ENCODE results near the gene NCBP2L.
"Not testable (repeated sequence)": the region's sequence is repeated elsewhere in the genome, so short reads cannot be mapped to it uniquely, and the experiment has no call there.

The NCBP2L gene

DNA sequence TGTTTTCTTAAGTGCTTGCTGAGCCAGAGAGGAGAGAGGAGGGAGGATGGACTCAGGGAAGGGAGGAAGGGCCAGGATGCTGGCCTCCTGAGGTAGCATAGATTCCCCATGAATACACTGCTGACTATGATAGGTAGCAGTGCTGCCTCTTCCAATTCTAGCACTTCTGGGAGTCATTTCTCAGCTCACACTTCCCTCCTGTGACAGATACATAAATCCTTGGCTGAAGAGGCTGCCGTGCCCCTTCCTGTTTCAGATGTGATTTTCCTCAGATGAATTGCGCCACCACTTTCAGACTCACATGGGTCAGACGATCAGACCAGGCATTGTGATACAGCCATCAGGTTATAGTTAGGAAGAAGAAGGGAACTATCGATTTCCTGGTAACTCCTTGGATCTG is 24.3 kb upstream of the NCBP2L start:
- DNase-seq, result no peak

DNA sequence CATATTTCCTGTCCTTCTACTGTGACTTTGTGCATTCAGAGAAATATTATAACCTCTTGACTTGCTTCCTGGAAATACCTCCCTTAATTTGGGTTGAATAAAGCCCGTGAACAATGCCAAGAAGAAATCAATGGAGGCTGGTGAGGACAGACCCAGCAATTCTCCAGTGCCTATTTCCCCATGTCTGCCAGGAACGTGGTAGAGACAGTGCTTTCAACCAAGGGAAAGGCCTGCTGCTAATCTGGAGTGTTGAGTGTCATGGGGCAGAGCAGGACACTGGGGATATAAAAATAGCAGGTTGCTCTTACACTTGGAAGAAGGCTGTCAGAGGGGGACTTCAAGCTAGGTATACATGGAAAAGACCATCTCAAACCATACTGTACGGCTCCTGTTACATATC is 21.8 kb upstream of the NCBP2L start:
- DNase-seq, result no peak

DNA sequence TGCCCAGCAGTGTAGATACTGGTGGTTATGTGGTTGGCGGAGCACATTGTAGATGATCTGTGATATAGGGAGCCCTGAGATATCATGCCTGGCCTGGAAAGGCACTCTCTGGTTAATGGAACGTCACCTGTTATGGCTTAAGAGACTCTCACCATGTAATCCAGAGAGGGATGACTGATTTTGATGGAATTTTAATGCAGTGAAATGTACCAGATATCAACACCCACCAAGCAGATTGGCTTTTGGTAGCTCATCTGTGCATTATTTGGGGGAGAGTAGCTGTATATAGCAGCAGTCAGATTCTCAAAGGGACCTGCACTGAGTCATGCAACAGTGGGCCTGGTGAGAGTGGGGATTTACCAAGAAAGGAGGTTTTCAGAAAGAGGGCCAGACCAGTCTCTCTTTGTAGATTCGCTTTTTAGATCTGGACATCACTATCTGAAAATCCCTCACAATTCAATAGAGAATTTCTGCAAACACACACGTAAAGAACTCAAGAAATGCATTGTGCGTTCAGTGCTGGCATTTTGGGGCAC is 19.2 kb upstream of the NCBP2L start:
- no peak for DNase-seq

DNA sequence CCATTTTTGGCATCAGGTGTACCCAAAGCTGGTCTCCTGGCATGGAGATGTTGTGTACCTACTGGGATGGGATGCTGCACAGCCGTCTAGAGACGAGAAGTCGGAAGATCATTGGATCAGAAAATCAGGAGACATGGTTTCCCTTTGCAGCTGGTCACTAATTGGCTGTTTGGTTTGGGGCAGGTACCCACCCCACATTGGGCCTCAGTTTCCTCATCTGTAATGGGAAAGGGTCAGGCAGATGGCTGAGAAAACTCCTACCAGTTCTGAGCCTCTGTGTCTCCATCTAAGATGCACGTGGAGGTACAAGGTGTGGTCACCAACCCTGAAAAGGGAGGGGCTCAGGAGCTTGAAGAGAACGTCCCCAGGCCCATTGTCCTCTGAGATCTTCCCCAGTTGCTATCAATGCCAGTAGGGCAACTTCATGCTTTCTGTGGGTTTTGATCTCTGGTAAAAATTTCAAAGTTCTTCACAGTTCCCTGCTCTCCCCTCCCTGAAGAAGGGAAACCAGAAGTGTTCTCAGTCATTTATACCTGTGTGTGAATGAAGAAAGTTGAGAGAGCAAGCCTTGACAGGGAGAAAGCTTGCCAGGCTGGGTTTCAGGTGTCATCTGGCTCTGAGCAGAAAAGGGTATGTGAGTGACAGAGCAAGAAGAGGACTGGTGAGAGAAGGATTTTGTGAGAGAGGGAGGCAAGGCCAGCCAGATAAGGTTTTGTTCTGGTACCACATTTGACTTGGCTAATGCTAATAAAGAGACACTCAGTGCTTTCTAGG is 17.0 kb upstream of the NCBP2L start:
- no peak for DNase-seq

DNA sequence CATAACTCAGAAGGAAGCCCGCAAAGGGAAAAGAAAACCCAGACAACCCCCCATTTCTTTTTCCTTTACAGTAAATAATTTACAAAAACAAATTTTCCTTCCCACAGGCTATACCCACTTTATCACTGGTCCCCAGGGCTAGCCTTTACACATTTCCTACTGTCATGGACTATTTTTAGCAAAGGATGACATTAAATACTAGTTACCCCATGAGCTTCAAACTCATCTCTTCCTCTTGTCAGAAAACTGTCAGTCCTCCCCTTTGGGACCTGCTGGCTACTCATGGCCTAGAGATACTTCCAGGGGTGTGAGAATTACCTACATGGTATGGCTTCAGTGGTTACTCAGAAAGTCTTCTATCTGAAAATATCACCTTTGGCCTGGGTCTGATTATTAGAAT is 13.9 kb upstream of the NCBP2L start:
- no peak for DNase-seq

DNA sequence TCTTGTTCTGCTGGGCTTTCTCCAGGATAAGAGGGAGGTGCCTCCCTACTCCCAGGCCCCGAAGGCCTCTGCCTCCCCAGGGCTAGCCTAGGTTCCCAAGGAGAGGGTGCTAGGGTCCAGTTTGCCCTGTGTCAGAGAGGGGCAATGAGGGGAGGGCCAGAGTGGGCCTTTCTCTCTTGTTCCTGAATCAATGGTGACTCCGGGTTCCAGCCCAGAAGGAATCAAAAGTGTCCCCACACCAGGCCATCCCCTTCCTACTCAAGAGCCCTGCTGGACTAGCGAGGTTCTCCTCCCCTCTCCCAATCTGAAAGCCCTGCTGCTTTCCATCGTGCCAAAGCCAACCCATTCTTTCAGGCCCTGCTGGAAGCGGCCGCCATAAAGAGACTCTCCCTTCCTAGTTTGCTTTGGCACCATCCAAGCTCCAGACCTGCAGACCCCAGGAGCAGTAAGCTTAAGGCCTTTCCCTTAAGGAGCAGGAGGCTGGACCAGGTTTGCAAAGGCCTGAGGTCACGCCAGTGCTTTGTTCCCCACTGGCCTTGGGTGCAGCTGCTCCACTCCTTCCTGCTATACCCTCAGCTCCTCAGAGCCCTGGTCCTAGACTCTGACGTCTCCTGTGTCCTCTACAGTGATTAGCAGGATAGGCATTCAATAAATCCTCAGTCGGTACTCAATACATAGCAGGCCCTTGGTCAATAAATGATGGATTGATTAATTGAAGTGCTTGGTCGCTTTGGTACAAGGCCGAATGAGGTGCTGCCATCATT is 12.5 kb upstream of the NCBP2L start:
- no peak for DNase-seq

DNA sequence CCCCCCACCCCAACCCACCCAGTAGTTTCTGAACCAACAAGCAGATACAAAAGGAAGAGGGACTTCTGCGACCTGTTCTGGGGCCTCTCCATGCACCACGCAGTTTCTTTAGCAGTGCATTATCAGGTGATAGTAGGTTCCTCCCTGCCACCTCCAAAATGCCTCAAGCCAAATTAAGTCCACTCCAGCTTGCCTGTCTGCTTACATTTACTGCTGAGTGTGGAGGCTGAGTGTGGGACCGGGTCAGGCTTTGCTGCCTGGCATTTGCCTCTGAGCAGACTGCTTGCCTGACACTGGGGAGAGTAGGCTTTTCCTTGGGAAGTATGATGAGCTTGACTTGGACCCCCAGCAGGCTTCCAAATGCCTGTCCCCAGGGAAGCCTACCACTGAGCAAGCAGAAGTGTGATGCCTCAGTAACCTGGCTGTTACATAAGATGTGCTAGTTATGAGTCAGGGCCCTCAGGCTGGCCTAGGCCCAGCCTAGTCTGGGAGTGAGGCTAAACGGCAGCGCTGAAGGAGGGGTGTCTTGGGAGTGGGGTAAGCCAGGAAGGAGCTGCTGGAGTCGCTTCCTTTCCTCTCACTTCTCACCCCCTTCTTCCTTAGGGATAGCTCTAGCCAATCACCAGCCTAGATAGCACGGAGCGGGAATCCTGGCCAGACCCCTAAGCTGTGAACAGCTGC is 10.9 kb upstream of the NCBP2L start:
- DNase-seq, result no peak

DNA sequence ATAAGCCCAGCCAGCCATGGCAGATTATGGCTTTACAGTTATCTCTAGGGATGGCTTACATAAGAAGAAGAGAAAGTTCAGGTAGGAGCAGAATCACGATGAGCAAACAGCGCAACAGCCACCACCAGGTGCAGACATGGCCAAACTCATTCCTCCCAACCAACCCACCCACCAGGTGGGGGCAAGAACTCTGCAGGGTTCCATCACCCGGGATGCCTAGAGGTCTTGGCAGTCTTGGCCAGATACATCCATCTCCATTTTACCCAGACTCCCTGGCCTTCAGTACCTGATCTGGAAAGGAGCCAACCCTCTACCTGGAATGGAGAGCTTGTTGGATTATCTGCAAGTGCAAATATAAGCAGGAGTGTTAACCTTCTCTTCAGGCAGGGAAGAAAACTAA is 9.5 kb upstream of the NCBP2L start:
- no peak for DNase-seq

DNA sequence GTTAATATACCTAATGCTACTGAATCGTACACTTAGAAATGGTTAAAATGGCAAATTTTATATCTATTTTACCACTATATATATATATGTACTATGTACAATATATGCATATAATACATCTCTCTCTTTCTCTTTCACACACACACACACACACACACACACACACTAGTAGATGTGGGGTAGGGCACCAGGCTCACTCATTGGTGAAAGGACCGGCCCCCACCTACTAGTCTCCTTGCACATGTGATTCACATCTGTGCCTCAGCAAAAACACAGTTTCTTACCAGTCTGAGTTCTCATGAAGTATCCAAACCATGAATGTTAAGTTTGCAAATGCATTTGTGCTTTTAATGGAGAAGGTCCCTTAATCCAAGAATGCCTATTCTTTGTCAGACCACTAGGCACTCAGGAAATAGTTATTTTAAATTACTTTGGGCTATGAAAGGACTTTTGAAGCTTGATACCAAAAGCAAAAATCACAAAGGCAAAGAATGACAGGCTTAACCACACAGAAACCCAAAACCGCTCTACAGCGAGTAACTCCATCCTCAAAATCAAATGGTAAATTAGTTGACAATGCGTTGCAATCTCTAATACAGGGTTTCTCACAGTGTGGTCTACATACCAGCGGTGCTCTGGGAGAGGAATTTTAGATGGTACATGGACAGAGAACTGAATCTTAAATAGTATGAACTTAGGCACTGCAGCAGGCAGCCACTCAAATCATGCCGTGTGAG is 7.8 kb upstream of the NCBP2L start:
- no peak for DNase-seq

DNA sequence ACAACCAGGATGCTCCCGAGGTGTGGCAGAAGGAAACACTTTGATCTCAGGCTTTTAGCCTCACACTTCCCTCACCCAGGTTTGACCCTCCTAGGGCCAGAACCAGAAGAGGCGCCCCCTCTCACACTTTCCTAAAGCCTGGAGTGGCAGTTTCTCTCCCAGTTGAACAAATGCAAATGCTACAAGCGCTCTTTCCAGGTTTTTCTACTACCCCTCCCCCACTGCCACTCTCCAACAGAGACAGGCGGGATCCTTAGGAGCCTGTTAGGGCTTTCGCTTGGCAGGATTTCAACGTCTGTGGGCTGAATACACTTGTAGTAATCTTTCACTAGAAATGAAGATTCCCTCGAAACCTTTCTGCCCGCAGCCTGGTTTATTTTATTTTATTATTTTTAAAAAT is 4.3 kb upstream of the NCBP2L start:
- no peak for DNase-seq

DNA sequence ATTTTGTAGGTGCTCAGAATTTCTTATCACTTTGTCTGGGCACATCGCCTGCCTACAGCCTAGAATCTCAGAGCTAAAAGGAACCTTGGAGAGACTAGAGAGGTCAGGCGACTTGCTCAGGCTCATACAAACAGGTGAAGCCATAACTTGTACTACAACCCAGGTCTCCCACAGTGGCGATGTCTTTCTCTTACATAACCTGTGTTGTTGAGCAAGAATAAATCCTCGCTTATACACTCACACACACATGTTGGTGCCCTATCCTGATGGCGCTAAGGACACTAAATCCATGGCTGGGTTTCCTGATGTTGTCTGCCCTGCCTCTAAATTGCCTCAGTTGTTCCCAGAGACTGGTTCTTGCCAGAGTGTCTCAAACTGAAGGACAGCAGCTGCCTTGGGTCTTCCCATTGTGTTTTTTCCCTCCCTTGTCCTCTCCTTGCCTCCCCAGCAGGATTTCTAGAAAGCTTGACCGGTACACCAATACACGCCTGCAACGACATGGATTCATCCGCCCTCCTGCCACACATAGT is 3.6 kb upstream of the NCBP2L start:
- DNase-seq, result no peak

DNA sequence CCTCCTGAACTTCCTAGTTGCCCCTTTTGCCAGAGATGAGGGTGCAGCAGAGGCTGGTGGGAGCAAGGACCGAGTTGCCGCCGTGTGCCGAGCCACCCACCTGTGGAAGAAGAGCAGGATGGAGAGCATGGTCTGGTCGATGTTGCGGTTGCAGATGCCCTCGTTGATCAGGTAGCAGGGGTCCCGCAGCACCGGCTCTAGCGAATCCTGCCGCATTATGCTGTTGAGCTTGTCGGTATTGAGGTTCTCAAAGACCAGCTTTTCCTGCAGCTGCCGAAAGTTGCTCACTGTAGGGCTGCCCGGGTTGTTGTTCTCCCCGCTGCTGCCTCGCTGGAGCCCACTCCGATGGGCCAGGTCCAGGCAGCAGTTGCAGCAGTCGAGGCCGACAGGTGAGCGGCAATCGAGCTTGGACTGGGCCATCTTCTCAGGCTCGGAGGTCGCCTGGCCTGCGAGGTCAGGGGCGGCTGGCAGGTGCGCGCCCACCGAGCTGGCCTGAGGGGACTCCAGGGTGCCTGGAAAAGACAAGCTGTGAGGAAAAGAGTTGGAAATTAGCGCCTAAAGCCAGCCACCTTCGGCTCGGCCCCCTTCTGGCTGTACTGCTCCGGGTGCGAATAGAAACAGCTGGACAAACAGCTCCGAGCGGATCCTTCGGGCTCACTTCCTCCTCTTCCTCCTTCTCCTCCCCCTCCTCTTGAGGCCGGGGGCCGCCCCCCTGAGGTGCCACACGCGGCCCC is 2.4 kb upstream of the NCBP2L start:
- no peak for DNase-seq

DNA sequence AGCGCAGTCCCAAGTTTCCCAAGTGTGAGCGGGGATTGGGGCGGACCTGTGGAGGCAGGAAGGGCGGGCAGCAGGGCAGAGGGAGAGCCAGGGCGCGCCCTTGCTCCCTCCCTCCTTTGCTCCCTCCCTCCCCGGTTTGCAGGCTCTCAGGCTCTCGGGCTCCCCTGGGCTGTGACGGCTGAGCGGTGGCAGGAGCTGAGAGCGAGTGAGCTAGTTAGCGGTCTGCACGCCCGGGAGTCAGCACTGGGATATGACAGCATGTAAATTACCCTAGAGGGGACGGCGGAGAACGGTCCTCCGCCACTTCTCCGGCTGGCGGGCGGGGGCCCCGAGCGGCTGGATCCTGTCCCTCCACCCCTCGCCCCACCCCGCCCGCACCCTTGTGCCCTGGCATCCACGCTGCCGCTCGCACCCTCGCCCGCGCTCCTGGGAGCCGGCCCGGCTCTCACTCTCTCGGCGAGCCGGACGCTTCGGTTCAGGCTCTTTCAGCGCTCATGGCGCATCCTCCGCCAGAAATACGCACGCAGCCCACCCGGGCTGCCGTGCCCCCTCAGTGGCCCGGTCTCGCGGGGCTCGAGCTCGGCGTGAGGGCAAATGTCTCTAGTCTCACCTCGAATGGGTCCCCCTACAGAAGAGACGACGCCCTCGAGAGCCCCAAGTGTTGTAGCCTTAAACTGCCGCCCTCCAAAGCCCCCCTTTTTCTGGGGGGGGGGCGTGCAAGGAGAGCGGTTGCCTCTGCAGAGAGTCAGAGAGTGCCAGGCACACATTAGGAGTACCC is 1.6 kb upstream of the NCBP2L start, which contains the start of gene TSC22D3:
Gene TSC22D3, minus strand, starts transcription at position 54 of the 778 bp plus-strand sequence. CDS start 368 bp downstream, outside the sequence.
- peak; percentile 49 for DNase-seq

DNA sequence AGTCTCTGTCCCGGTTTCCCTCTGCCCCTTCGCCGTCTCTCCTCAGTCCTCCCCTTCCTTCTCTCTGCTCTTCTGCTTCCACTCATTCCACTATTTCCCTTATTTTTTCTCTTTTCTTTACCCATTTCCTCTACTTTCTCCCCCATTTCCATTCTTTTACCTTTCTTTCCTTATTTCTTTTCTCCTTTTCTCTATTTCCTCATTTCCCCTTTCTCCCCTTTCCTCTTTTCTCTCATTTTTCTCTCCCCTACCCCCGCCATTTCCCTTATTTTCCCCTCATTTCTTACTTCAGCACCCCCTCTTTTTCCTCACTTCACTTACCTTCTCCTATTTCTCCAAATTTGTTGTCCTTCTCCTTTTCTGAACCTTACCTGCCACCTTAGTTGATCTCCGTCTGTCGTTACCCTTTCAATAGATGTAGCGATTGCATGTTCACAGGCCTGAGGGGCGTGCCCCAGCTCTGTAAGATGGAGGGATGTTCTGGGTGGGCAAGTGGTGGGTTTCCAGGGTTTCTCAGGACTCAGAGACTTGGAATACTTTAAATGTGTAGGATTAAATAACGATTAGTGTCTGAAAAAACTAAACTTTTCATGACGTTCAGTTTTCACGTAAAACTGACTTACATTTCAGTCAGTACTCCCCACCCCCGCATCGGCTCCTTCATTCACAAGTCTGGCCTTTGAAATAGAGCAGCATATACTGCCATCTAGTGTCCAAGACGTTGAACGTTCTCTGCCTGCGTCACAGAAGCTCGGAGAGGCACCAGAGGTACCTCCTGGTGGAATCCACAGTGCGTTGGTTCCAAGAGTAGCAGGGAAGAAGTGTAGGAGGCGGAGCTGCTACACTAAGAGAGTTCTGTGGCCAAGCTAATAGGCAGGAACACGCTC is 641 bp upstream of the NCBP2L start:
- peak; percentile 68 for DNase-seq

DNA sequence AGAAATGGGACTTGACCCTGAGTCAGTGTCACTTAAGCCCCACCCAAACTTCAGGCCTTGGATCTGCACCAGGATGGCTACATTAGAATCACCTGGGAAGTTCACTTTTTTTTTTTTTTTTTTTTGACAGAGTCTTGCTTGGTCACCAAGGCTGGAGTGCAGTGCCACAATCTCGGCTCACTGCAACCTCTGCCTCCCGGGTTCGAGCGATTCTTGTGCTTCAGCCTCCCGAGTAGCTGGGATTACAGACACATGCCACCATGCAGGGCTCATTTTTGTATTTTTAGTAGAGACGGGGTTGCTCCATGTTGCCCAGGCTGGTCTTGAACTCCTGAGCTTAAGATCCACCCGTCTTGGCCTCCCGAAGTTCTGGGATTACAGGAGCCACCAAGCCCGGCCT is 3.0 kb downstream of the NCBP2L start:
- no peak for DNase-seq

DNA sequence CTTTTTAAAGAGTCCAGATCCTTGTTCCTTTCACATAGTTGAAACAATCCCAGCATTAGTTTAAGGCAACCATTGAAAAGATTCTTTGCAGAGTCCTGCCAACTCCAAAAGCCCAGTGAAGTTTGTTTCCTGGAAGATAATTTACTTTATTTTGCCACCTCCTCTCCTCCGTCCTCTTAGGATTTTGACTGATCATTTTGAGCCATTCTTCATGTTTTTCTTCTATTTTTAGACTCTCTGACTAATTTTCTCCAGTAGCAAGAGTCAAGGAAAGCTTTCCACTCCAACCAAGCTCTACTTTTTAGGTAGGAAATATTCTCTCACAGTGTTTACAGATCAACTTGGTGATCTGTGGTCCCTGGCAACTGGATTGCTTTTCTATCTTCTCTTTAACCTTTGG is 10.3 kb downstream of the NCBP2L start:
- DNase-seq, result no peak

DNA sequence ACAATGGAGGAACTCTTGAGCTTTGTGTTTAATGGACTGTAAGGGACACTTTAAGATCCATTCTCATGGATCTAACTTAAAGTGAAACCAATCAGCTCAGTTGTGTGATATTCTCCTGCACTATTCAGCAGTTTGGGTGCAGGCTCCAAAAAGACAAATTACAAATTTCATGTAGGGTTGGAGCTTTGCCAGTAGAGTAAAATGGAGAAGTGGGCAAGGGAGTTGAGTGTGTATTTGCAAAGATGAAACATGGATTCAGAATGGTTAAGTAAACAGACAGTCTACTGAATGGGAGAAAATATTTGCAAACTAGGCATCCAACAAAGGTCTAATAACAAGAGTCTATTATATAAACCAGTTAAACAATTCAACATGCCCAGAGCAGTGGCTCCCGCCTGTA is 26.9 kb downstream of the NCBP2L start:
- no peak for DNase-seq

DNA sequence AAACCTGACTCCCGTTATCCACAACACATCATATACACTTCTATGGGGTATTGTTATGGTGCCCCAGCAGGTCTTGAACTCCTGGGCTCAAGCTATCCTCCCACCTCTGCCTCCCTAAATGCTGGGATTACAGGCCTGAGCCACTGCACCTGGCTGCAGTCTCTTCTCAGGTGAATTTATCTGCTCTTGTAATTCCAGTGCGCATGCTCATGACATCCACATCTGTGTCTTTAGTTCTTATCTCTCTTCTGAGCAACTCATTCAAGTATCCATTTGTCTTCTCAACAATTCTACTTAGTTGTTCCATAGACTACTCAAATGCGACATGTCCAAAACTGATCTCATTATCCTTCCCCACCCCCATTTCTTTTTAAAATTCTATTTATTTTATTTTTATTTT is 27.6 kb downstream of the NCBP2L start:
- no peak for DNase-seq

DNA sequence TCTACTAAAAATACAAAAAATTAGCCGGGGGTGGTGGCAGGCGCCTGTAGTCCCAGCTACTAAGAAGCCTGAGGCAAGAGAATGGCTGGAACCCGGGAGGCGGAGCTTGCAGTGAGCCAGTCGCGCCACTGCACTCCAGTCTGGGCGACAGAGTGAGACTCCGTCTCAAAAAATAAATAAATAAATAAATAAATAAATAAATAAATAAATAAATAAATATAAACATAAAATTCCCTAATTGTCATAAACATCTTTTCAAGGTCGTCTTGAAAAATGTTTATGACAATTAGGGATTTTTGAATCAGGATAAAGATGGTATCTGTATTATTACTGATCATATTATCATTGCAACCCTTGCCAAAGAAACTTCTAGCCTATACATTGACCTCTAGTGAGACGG is 32.5 kb downstream of the NCBP2L start:
- DNase-seq, result not testable (repeated sequence)
